ENCODE measurements around the gene FOXO6.

FOXO6 gene

GRCh38 chr1:41367288-41367642 is 6.0 kb downstream of the FOXO6 start:
- no peak for DNase-seq (ENCODE audit: low spot score)

DNA sequence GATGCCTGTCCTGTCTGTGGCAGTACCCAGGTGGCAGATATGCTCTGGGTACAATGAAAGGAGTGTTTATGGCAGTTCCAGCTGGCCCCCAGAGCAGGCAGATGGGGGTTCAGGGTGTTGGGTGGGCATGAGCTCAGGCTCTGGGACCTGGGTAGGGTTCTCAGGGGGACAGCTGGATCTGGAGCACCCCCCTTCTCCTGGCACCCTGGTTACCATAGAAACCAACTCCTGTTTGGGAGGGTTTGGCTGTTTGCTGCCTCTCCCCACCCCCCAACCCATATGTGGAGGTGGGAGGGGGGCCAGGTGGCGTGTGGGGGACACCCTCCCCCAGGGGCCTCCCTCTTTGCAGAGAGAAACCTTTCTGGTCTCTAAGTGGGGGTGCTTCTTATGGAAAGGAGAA is 7.1 kb downstream of the FOXO6 start:
- DNase-seq (ENCODE audit: low spot score), result no peak

DNA sequence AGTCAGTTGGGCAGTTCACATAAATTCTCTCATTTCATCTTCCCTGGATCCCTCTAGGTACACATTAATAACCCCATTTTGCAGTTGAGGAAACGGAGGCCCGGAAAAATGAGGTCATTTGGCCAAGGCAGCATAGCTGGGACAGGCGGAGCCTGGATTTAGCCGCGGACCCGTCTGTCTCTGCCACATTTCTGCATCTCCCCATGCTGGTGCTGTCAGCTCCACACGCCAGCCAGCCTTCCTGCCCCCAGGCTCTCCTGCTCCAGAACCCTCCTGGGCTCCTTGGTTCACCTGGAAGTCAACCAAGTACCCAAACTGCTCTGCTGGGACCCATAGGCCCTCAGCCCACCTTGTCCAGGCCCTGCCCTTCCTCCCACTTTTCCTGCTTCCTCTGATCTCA is 7.6 kb downstream of the FOXO6 start:
- DNase-seq (ENCODE audit: low spot score), result no peak

- DNase-seq (ENCODE audit: low spot score), result no peak
Measured at GRCh38 chr1:41369531-41369930, 8.3 kb downstream of the FOXO6 start.

DNA sequence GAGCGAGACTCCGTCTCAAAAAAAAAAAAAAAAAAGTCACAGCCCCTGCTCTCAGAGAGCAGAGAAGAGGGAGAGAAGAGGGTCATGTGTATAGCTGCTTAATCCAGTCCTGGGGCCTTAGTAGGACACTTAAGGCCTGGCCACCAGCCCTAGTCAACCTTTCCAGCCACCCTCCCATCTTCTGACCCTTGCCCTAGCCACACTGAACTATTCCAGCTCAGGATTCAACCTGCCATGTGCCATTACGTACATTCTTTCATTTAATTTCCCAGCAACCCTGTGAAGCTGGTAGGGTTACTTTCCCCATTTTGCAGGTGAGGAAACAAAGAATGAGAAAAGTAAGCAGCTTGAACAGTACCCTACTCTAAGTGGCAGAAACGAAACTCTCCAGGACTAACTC is 9.0 kb downstream of the FOXO6 start:
- no peak for DNase-seq (ENCODE audit: low spot score)

DNA sequence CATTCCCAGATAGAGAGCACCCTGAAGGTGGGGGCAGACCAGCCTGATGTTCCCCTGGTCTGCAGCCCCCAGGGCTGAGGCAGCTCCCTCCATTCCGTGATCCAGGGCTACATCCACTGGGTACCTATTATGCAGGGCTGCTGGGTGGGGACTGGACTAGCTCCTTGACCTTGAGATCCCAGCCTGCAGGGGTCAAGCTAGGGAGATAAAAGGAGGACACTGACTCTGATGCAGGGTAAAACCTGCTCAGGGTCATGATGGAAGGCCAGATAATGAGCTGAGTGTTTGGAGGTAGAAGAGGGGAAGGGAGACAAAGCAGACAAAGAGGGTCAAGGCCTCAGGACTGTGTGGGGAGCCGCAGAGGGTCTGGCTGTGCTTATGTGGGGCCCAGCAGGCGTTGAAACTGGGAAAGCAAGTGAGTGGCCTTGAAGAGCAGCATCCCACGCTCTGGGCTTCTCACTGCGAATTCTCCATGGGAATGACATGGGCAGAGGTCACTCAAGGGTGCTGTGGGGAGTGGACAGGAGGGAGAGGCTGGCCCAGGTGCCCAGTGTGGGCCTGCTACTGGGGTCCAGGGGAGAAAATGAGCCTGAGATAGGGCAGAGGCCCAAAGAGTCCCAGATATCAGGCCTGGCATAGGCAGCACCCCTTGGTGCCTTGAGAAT is 9.7 kb downstream of the FOXO6 start:
- no peak for DNase-seq (ENCODE audit: low spot score)

GRCh38 chr1:41371630-41372599 is 10.7 kb downstream of the FOXO6 start:
- DNase-seq (ENCODE audit: low spot score), result no peak

- no peak for DNase-seq (ENCODE audit: low spot score)
Measured at GRCh38 chr1:41372600-41372993, 11.4 kb downstream of the FOXO6 start.

DNA sequence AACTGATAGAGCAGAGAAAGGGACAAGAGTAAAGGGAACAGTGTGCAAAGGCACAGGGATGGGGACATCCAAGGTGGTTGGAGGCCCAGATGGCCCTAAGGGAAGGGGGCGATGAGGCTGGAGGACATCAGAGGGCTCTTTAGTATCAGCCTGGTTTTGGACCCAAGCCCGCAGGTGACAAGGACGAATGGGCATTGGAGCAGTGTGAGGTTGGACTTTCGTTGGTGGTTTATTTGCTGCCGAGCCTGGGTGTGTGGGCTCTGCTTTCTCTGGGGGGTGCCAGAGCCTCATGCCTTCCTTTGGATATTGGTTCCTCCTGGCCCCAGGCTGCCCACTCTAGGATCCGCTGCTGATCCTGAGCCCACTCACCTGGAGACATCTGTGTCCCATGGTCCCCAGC is 12.1 kb downstream of the FOXO6 start:
- no peak for DNase-seq (ENCODE audit: low spot score)

GRCh38 chr1:41374711-41375110 is 13.5 kb downstream of the FOXO6 start:
- DNase-seq (ENCODE audit: low spot score), result no peak

DNA sequence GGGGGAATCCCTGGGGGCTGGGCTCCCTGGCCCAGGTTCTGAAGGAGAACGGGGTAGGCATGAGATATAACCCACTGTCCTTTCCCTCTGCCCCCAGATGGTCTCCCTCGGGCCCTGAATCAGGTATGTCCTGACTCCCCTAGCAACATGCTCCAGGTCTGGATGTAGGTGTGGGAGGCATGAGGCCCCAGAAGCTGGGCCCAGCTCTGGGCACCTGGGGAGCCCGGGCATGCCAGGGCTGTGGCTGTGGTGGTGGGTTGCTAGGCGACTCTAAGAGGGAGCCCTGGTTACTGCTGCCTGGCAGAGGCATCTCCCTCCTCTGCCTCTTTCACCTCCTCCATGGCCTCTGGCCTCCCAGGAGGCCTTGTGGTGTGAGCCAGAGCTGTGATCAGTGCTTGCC is 16.2 kb downstream of the FOXO6 start:
- DNase-seq (ENCODE audit: low spot score), result no peak

GRCh38 chr1:41378222-41378621 is 17.0 kb downstream of the FOXO6 start:
- DNase-seq (ENCODE audit: low spot score), result no peak

DNA sequence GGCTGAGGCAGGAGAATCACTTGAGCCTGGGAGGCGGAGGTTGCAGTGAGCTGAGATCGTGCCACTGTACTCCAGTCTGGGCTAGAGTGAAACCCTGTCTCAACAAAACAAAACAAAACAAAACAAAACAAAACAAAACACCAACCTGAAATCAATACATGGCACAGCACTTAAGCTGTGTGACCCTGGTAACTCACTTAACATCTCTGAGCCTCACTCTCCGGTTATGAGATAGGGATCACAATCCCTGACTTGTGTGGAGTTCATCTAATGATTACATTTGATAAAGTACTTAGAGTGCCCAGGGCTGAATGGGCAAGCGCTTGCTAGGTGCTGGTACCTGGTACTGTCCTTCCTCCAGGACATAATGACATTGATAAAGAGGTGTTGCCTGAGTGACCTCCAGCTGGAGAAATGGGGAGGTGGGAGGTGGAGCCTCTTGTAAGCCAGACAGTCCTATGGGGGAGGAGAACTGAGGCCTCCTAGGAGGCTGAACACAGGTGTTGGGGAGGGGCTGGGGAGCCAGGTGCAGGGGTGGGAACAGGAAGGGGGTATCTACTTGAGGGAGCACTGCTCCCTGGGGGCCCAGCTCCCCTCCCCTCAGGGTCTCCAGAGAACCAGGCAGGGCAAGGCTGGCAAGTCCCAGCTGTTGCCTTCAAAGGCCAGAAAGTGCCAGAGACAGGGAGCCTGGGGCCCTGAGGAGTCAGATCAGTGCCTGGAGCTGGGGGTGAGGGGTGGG is 17.9 kb downstream of the FOXO6 start:
- DNase-seq (ENCODE audit: low spot score), result no peak

GRCh38 chr1:41379738-41380130 is 18.5 kb downstream of the FOXO6 start:
- no peak for DNase-seq (ENCODE audit: low spot score)

GRCh38 chr1:41380195-41380594 is 19.0 kb downstream of the FOXO6 start:
- DNase-seq (ENCODE audit: low spot score), result no peak

- DNase-seq (ENCODE audit: low spot score), result no peak
Measured at GRCh38 chr1:41380979-41381691, 19.9 kb downstream of the FOXO6 start.

- peak; percentile 63 for DNase-seq (ENCODE audit: low spot score)
Measured at GRCh38 chr1:41381692-41382479, 20.7 kb downstream of the FOXO6 start.

- DNase-seq (ENCODE audit: low spot score), result peak; percentile 52
Measured at GRCh38 chr1:41382480-41383090, 21.4 kb downstream of the FOXO6 start.

- DNase-seq (ENCODE audit: low spot score), result no peak
Measured at GRCh38 chr1:41383094-41383852, 22.0 kb downstream of the FOXO6 start.

- DNase-seq (ENCODE audit: low spot score), result no peak
Measured at GRCh38 chr1:41384579-41384978, 23.3 kb downstream of the FOXO6 start.

All from RKO (cell line).